GM12874 (cell line): ENCODE results near the gene TMEM183A.

Source experiments
- TF ChIP-seq, protein P1 (sequence below): IDR thresholded peaks from 2 replicates; pipeline ENCODE4 v1.5.1; 2011; ENCODE audit warnings: low read depth, mild to moderate bottlenecking, control low read depth, low read length, moderate library complexity; ENCODE audit not compliant: insufficient read depth

Gene TMEM183A

GRCh38 chr1:203011582-203011981 is 4.4 kb downstream of the TMEM183A start:
- TF ChIP-seq, protein P1, sequence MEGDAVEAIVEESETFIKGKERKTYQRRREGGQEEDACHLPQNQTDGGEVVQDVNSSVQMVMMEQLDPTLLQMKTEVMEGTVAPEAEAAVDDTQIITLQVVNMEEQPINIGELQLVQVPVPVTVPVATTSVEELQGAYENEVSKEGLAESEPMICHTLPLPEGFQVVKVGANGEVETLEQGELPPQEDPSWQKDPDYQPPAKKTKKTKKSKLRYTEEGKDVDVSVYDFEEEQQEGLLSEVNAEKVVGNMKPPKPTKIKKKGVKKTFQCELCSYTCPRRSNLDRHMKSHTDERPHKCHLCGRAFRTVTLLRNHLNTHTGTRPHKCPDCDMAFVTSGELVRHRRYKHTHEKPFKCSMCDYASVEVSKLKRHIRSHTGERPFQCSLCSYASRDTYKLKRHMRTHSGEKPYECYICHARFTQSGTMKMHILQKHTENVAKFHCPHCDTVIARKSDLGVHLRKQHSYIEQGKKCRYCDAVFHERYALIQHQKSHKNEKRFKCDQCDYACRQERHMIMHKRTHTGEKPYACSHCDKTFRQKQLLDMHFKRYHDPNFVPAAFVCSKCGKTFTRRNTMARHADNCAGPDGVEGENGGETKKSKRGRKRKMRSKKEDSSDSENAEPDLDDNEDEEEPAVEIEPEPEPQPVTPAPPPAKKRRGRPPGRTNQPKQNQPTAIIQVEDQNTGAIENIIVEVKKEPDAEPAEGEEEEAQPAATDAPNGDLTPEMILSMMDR, result no peak

- TF ChIP-seq, protein P1, result no peak
Observed at GRCh38 chr1:203017061-203017460, 9.9 kb downstream of the TMEM183A start.

GRCh38 chr1:203017692-203018091 is 10.5 kb downstream of the TMEM183A start:
- TF ChIP-seq, protein P1, result no peak

GRCh38 chr1:203025686-203026030 is 18.5 kb downstream of the TMEM183A start:
- TF ChIP-seq, protein P1, result no peak

GRCh38 chr1:203026031-203026665 is 19.0 kb downstream of the TMEM183A start, which contains the start of gene PPFIA4:
TSS of gene PPFIA4 (plus strand) at chr1:203026491. CDS start at chr1:203039009, 12,518 bp downstream.
- TF ChIP-seq, protein P1, result no peak

GRCh38 chr1:203026666-203027663 is 19.8 kb downstream of the TMEM183A start:
- TF ChIP-seq, protein P1, result no peak

DNA sequence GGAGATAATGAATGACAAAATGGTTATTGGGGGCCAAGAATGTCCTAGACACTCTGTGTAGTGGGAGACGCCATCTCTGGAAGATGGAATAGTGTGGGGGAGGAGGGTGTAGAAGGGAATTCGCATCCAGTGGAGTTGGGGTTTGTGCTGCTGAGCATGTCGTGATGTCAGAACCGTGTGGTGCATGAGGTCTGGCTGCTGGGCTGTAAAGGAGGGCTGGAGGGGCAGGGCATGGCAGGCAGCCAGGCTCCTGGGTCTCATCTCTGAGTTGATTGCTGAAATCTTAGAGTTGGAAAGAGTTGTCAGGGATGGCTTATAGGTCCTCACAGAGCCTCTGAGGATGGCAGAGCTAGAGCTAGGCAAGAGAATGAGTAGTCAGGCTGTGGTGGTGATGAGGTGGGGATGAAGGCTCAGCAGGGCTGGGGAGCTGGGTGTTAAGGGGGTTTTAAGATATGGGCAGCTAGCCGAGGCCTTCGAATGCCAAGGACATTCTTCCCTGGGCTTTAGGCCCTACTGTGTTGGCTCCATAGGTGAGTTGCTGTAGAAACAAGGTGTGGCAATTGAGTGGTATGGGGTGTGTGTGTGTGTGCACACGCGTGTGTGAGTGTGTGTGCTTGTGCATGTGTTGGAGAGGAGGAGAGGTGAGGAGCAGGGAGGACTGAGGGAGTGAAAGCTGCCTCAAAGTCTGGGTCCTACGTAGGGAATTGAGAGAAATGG is 21.1 kb downstream of the TMEM183A start:
- TF ChIP-seq, protein P1, result no peak
